CD4-positive, alpha-beta memory T cell (primary cell): Measurements from ENCODE around the gene GNB1L. TPM values are rescaled to one million over a fixed set of nuclear protein-coding genes. Genes with fewer than 3 reads are reported as not detected.

Experiments used
- CTCF ChIA-PET: fragments of 350-600 bp; sonication (Branson Sonifier 250); formaldehyde crosslinking; loops from one replicate; lab custom pipeline; 2021; ENCODE audit warnings: inconsistent platforms; ENCODE audit not compliant: partially characterized antibody; lab: Charles Lee
- POLR2A ChIA-PET: fragments of 350-600 bp; sonication (Branson Sonifier 250); formaldehyde crosslinking; loops from one replicate; lab custom pipeline; 2021; ENCODE audit not compliant: partially characterized antibody; lab: Charles Lee
- DNase-seq, 5 donors: peaks; one replicate each; pipeline versions ENCODE4 v3.0.0 to v3.0.0-alpha.2; 2020 to 2022; ENCODE audit warnings: mixed read lengths in 1 of 5
- H3K27ac ChIP-seq: one replicate; pipeline ENCODE4 v1.7.0; 2013; ENCODE audit warnings: low read depth, low read length
- H3K27me3 ChIP-seq: 2 replicates; pipeline ENCODE4 v1.7.0; 2013; ENCODE audit warnings: mild to moderate bottlenecking, low read length, moderate library complexity; ENCODE audit not compliant: insufficient read depth
- H3K36me3 ChIP-seq: 2 replicates; pipeline ENCODE4 v1.7.0; 2013; ENCODE audit warnings: mild to moderate bottlenecking, low read length, moderate library complexity; ENCODE audit not compliant: insufficient read depth
- H3K4me1 ChIP-seq: 2 replicates; pipeline ENCODE4 v1.7.0; 2013; ENCODE audit warnings: mild to moderate bottlenecking, low read length, moderate library complexity; ENCODE audit not compliant: insufficient read depth
- H3K4me3 ChIP-seq, 2 donors: one replicate each; pipeline ENCODE4 v1.7.0; 2013; ENCODE audit warnings: low read length in 2 of 2, mild to moderate bottlenecking in 1 of 2
- H3K9me3 ChIP-seq, 2 donors: one replicate each; pipeline ENCODE4 v1.7.0; 2013; ENCODE audit warnings: low read length in 2 of 2, control low read depth in 1 of 2; ENCODE audit not compliant: control insufficient read depth in 1 of 2
- H3K27ac Mint-ChIP-seq, 7 donors: one replicate each; pipeline ENCODE4 v1.8.0; 2020 to 2021; ENCODE audit warnings: mixed read lengths in 7 of 7, mild to moderate bottlenecking in 6 of 7, inconsistent platforms in 3 of 7, moderate library complexity in 3 of 7
- H3K27me3 Mint-ChIP-seq, 2 donors: one replicate each; pipeline ENCODE4 v1.8.0; 2020 to 2021; ENCODE audit warnings: mixed read lengths in 2 of 2
- H3K36me3 Mint-ChIP-seq, 2 donors: one replicate each; pipeline ENCODE4 v1.8.0; 2020 to 2021; ENCODE audit warnings: mixed read lengths in 2 of 2, inconsistent platforms in 1 of 2, mild to moderate bottlenecking in 1 of 2
- H3K4me1 Mint-ChIP-seq, 4 donors: one replicate each; pipeline ENCODE4 v1.8.0; 2020 to 2021; ENCODE audit warnings: mixed read lengths in 4 of 4, mild to moderate bottlenecking in 1 of 4
- H3K4me3 Mint-ChIP-seq, 8 donors: one replicate each; pipeline ENCODE4 v1.8.0; 2020 to 2021; ENCODE audit warnings: mixed read lengths in 8 of 8, mild to moderate bottlenecking in 7 of 8, moderate library complexity in 6 of 8, inconsistent platforms in 3 of 8
- H3K9me3 Mint-ChIP-seq, 8 donors: one replicate each; pipeline ENCODE4 v1.8.0; 2020 to 2021; ENCODE audit warnings: mixed read lengths in 8 of 8, mild to moderate bottlenecking in 5 of 8, inconsistent platforms in 3 of 8, moderate library complexity in 1 of 8
- intact Hi-C: fragments of 100-400 bp; cut with micrococcal nuclease; formaldehyde crosslinking; loops from one replicate; pipeline ENCODE4 v1.15.1; 2023
- polyA plus RNA-seq, 2 donors: library from polyadenylated mRNA; unstranded; fragments of 300-500 nt; fragmentation: Illumina TruSeq; gene quantifications; one replicate each; pipeline ENCODE4 v1.2.3, GENCODE V29; 2021
- total RNA-seq, 2 experiments: library from RNA; stranded (reverse); gene quantifications; one replicate each; pipeline ENCODE4 v1.2.3, GENCODE V29; 2021

GNB1L gene
- total and polyA plus RNA-seq, 4 experiments from 2014 or later = 7.9 to 14.6 (median 10.7) TPM

- H3K27ac Mint-ChIP-seq = no peak overlapping the region
- no peak overlapping the region for H3K4me3 Mint-ChIP-seq
Observed at GRCh38 chr22:19775496-19776325, 79.0 kb downstream of the GNB1L start.

DNA sequence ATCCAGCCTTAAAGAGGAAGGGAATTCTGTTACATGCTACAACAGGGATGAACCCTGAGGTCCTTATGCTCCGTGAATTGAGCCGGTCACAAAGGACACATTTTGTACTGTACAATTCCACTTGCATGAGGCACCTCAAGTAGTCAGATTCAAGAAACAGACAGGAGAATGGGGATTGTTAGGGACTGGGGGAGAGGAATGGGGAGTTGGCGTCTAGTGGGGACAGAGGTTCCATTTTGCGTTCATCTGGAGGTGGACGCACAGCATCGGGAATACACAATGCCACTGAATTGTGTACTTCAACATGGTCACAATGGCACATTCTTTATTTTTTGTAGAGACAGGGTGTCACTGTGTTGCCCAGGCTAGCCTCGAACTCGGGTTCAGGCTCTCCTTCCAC lies 80.0 kb downstream of the GNB1L start:
- peaks cover 39 to 47% of the 10 kb centered on the region in 2 donors for H3K27me3 Mint-ChIP-seq
- Histone ChIP-seq H3K4me3 (no peak overlapping the region), H3K27me3 (no peaks in the 10 kb centered on the region), H3K27ac (no peak overlapping the region), H3K4me1 (peaks cover 20% of the 10 kb centered on the region), H3K36me3 (no peaks in the 10 kb centered on the region), H3K9me3 (no peaks in the 10 kb centered on the region)
- DNase-seq = no peak
- H3K4me3 Mint-ChIP-seq = no peak overlapping the region
- H3K27ac Mint-ChIP-seq = no peak overlapping the region
- intact Hi-C loops = no loop called here
- no peaks in the 10 kb centered on the region for H3K36me3 Mint-ChIP-seq
- CTCF ChIA-PET = no interaction called here
- POLR2A ChIA-PET = no interaction called here
- peaks cover 0 to 2% (median 0%) of the 10 kb centered on the region in 8 donors for H3K9me3 Mint-ChIP-seq
- H3K4me1 Mint-ChIP-seq = peaks cover 2 to 8% (median 4%) of the 10 kb centered on the region in 4 donors

More at GRCh38 chr22:19775496-19776325, 79.0 kb downstream of the GNB1L start:
- H3K27me3 ChIP-seq = no peaks in the 10 kb centered on the region
- no peaks in the 10 kb centered on the region for H3K36me3 ChIP-seq
- intact Hi-C loops = no loop called here
- CTCF ChIA-PET = no interaction called here
- no peak for DNase-seq
- H3K4me3 ChIP-seq = no peak overlapping the region
- Mint-ChIP-seq H3K9me3 (peaks cover 0 to 2% (median 0%) of the 10 kb centered on the region in 8 donors), H3K27me3 (peaks cover 37 to 46% of the 10 kb centered on the region in 2 donors), H3K4me1 (peaks cover 2 to 13% (median 7%) of the 10 kb centered on the region in 4 donors), H3K36me3 (no peaks in the 10 kb centered on the region)
- peaks cover 20% of the 10 kb centered on the region for H3K4me1 ChIP-seq
- H3K9me3 ChIP-seq = no peaks in the 10 kb centered on the region
- POLR2A ChIA-PET = no interaction called here
- no peak overlapping the region for H3K27ac ChIP-seq

- ChIA-PET POLR2A (no interaction called here), CTCF (no interaction called here)
- Mint-ChIP-seq H3K27me3 (peaks cover 44 to 47% of the 10 kb centered on the region in 2 donors), H3K27ac (no peak overlapping the region), H3K4me3 (no peak overlapping the region), H3K36me3 (no peaks in the 10 kb centered on the region), H3K4me1 (peaks cover 2 to 8% (median 5%) of the 10 kb centered on the region in 4 donors), H3K9me3 (no peaks in the 10 kb centered on the region)
- Histone ChIP-seq H3K4me3 (no peak overlapping the region), H3K27me3 (peaks cover under 1% of the 10 kb centered on the region), H3K36me3 (no peaks in the 10 kb centered on the region), H3K9me3 (no peaks in the 10 kb centered on the region), H3K27ac (no peak overlapping the region), H3K4me1 (peaks cover 20% of the 10 kb centered on the region)
- intact Hi-C loops = no loop called here
- no peak for DNase-seq
Observed at GRCh38 chr22:19773470-19774040, 81.1 kb downstream of the GNB1L start.

DNA sequence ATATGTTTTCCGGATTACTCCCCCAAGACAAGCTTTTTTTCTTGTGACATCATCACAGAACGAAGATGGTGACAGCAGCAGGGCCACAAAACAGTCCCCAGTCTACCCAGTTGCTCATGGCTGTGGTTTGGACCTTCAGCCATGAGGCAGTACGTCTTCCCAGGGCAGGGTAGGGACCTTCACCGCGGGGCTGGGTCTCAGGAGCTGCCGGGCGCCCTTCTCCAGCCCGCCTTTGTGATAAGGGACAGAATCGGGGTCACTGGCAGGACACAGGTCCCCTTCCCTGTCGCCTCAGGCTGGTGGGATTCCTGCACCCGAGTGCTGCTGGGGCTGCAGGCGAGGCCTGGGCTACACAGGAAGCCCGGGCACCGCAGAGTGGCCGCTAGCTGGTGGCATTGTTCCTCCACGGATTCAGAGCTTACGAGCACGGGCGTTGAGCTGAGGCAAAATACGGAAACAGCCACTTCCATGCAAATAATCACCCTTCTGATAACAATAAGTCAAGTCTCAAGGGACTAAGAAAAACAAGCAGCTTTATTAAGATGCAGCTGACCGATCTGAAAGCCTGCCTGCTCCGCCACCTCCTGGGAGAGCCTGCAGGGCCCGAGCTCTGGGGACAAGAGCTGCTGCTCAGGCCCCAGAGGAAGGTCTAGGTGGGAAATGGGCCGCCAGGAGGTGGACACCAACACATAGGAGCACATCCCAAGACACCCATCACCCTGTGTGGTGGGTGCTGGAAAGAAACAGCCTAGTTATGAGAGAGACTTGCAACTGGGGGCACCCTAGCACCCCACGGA lies 81.8 kb downstream of the GNB1L start:
- no peak overlapping the region for H3K27ac ChIP-seq
- intact Hi-C loops = no loop called here
- no peaks in the 10 kb centered on the region for H3K36me3 Mint-ChIP-seq
- CTCF ChIA-PET = interaction anchor here (0.9 kb wide), 1 partner anchor 10 kb away, joined by 3 read pairs; no protein-coding TSS in a partner anchor
- peaks cover 45 to 50% of the 10 kb centered on the region in 2 donors for H3K27me3 Mint-ChIP-seq
- no peak for DNase-seq
- H3K4me1 ChIP-seq = peaks cover 24% of the 10 kb centered on the region
- no peaks in the 10 kb centered on the region for H3K36me3 ChIP-seq
- no peaks in the 10 kb centered on the region for H3K9me3 ChIP-seq
- H3K4me3 ChIP-seq = no peak overlapping the region
- no peaks in the 10 kb centered on the region for H3K9me3 Mint-ChIP-seq
- H3K27me3 ChIP-seq = peaks cover 8% of the 10 kb centered on the region
- H3K4me1 Mint-ChIP-seq = peaks cover 2 to 8% (median 5%) of the 10 kb centered on the region in 4 donors
- POLR2A ChIA-PET = no interaction called here
- H3K27ac Mint-ChIP-seq = no peak overlapping the region
- no peak overlapping the region for H3K4me3 Mint-ChIP-seq

- ChIA-PET POLR2A (no interaction called here), CTCF (interaction anchor here (0.9 kb wide), 1 partner anchor 10 kb away, joined by 3 read pairs; no protein-coding TSS in a partner anchor)
- intact Hi-C loops = no loop called here
- no peak overlapping the region for H3K27ac Mint-ChIP-seq
- no peaks in the 10 kb centered on the region for H3K36me3 Mint-ChIP-seq
- H3K9me3 Mint-ChIP-seq = no peaks in the 10 kb centered on the region
- H3K27ac ChIP-seq = no peak overlapping the region
- peaks cover 13% of the 10 kb centered on the region for H3K27me3 ChIP-seq
- peaks cover 29% of the 10 kb centered on the region for H3K4me1 ChIP-seq
- no peak overlapping the region for H3K4me3 Mint-ChIP-seq
- peaks cover 2 to 10% (median 7%) of the 10 kb centered on the region in 4 donors for H3K4me1 Mint-ChIP-seq
- DNase-seq = no peak
- no peak overlapping the region for H3K4me3 ChIP-seq
- no peaks in the 10 kb centered on the region for H3K9me3 ChIP-seq
- no peaks in the 10 kb centered on the region for H3K36me3 ChIP-seq
- peaks cover 50 to 55% of the 10 kb centered on the region in 2 donors for H3K27me3 Mint-ChIP-seq
Observed at GRCh38 chr22:19772422-19772672, 82.3 kb downstream of the GNB1L start.

DNA sequence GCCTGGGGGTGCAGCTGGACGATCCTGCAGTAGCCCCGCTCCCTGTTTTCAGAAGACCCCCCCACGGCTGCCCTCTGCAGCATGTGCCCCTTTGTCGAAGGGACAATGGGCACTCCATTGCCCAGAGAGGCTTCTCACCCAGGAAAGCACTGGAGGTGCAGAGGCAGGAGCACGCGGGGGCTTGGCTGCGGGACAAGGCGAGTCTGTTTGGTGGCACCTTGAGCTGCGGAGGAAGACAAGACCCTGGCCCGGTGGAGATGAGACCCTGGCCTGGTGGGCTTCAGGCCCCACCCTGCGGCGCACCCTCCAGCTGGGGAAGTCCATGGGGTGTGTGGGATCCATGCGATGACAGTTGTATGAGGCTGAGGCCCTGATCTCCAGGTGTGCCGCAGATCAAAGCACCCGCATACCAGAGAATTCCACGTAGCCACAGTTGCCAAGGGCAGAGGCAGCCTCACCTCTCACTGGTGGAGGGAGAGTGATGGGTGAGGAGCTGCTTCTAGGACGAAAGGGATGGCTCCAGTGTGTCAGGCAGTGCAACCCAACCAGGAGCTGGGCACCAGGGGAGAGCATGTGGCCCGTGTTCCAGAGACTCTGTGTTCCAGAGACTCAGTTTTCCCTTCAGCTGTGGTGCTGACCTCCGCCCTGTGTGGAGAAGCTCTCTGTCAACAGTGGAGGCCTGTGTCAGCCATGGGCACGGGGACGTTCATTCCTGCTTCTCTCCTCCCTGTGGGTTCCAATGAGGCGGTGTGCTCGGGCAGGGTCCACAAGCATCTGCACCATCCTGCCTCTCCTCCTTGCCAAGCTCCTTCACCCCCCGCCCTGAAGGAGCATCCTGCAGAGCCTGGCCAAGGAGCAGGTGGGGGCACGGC lies 84.1 kb downstream of the GNB1L start:
- Histone ChIP-seq H3K27me3 (peaks cover 14% of the 10 kb centered on the region), H3K4me3 (no peak overlapping the region), H3K4me1 (peaks cover 30% of the 10 kb centered on the region), H3K27ac (no peak overlapping the region), H3K9me3 (no peaks in the 10 kb centered on the region), H3K36me3 (no peaks in the 10 kb centered on the region)
- intact Hi-C loops = no loop called here
- no peaks in the 10 kb centered on the region for H3K36me3 Mint-ChIP-seq
- H3K4me1 Mint-ChIP-seq = peaks cover 0 to 8% (median 5%) of the 10 kb centered on the region in 4 donors
- peaks cover 52% of the 10 kb centered on the region in 2 donors for H3K27me3 Mint-ChIP-seq
- no peak for DNase-seq
- no peak overlapping the region for H3K4me3 Mint-ChIP-seq
- no peak overlapping the region for H3K27ac Mint-ChIP-seq
- H3K9me3 Mint-ChIP-seq = no peaks in the 10 kb centered on the region
- POLR2A ChIA-PET = no interaction called here
- CTCF ChIA-PET = no interaction called here
